Suppressor macrophage treated with lipopolysaccharide for 4 hours (primary cell): ENCODE results near the gene TSHR.

ENCODE experiments used
- DNase-seq: peaks from one replicate; pipeline ENCODE4 v3.0.0-alpha.2; 2020

The TSHR gene

GRCh38 chr14:81193924-81194633 is 238.7 kb downstream of the TSHR start:
- no peak for DNase-seq
